ENCODE data around the gene SIRT2.

DNA sequence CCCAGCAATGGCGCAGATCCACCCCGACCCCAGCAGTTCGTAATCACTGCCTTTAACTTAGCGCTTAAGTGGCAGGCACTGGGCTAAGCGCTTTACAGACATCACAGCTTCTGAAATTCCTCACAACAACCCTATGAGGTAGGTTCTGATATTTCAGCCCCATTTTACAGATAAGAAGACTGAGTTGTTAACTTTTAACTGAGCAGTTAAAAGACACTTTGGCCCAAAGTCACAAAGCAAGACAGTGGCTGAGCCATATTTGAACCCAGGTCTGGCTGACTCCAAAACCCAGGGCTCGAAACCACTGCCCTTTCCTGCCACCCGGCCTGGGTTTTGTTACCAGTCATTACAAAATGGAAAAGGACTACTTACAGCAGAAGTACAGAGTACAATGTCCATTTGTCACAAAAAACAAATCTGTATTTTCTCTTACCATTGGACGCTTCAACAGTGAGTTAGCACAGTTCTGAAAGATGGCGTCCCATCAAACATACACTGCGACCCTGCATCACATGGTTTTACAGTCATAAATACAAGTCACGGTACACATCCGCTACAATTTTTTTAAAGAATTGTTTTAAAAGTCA lies 58.1 kb downstream of the SIRT2 start:
- TF ChIP-seq POLR2AphosphoS5 (IDR thresholded peaks at IDR 0.05; ENCODE audit: borderline replicate concordance, low read depth, low read length) (no peak), EZH2 (IDR thresholded peaks at IDR 0.05) (no peak)

Data from SK-N-MC (cell line).